Activated naive CD4-positive, alpha-beta T cell treated with Interleukin-2 at 50 U/mL for 16 hours (primary cell): Measurements from ENCODE around the gene HOXD8.

ENCODE experiments used
- DNase-seq: peaks from one replicate; pipeline ENCODE4 v3.0.0-alpha.2; 2020

HOXD8 gene

GRCh38 chr2:176128982-176129796 lies at the start of gene HOXD8:
Gene HOXD8, plus strand, starts transcription at chr2:176129705. Its CDS starts 662 bp downstream, at chr2:176130367.
- peak; percentile 15 for DNase-seq

- no peak for DNase-seq
Measured at GRCh38 chr2:176079831-176080539, 49.5 kb upstream of the HOXD8 start.

GRCh38 chr2:176080540-176081375 lies 48.7 kb upstream of the HOXD8 start:
- DNase-seq, result no peak

GRCh38 chr2:176081376-176081836 lies 48.1 kb upstream of the HOXD8 start:
- DNase-seq, result no peak

- no peak for DNase-seq
Measured at GRCh38 chr2:176081837-176082524, 47.5 kb upstream of the HOXD8 start.

GRCh38 chr2:176082525-176082823 lies 47.0 kb upstream of the HOXD8 start:
- DNase-seq, result no peak

- no peak for DNase-seq
Measured at GRCh38 chr2:176082824-176083751, 46.4 kb upstream of the HOXD8 start.

GRCh38 chr2:176083796-176084261 lies 45.7 kb upstream of the HOXD8 start, which contains the start of gene EVX2:
Gene EVX2, minus strand, starts transcription at chr2:176083962. Its CDS starts 186 bp downstream, at chr2:176083776.
- DNase-seq, result no peak

- DNase-seq, result no peak
Measured at GRCh38 chr2:176084611-176085119, 44.8 kb upstream of the HOXD8 start.

- DNase-seq, result no peak
Measured at GRCh38 chr2:176085120-176085788, 44.3 kb upstream of the HOXD8 start.

GRCh38 chr2:176085861-176086771 lies 43.4 kb upstream of the HOXD8 start:
- no peak for DNase-seq

GRCh38 chr2:176087330-176088047 lies 42.0 kb upstream of the HOXD8 start:
- DNase-seq, result no peak

- no peak for DNase-seq
Measured at GRCh38 chr2:176088048-176088936, 41.2 kb upstream of the HOXD8 start.

- DNase-seq, result no peak
Measured at GRCh38 chr2:176088937-176089842, 40.3 kb upstream of the HOXD8 start.

- no peak for DNase-seq
Measured at GRCh38 chr2:176089843-176090395, 39.6 kb upstream of the HOXD8 start.

- no peak for DNase-seq
Measured at GRCh38 chr2:176090862-176091261, 38.6 kb upstream of the HOXD8 start.
